HFF-Myc (cell line): ENCODE data around the gene ADCY4.

Source experiments
- DNase-seq: peaks from one replicate; pipeline ENCODE4 v3.0.0-alpha.2; 2011; ENCODE audit warnings: low read depth; ENCODE audit errors: extremely low read depth
- H3K4me3 ChIP-seq: replicated peaks from 2 replicates; pipeline ENCODE4 v1.5.1; 2011; ENCODE audit warnings: low read depth, mild to moderate bottlenecking, control low read depth, low read length
- CTCF ChIP-seq: IDR thresholded peaks from 2 replicates; pipeline ENCODE4 v1.5.1; 2012; ENCODE audit warnings: mild to moderate bottlenecking, low read depth, low read length, control low read depth; ENCODE audit errors: missing control alignments

Gene ADCY4

GRCh38 chr14:24334431-24335291 lies at the start of gene ADCY4:
Gene ADCY4 (minus strand): TSS chr14:24335071. CDS start chr14:24334652, 419 bp downstream.
- H3K4me3 ChIP-seq, result peak within 1 kb of the TSS; percentile 52
- TF ChIP-seq CTCF, result no peak
- no peak for DNase-seq

GRCh38 chr14:24384169-24384568 lies 49.3 kb upstream of the ADCY4 start:
- no peak for TF ChIP-seq CTCF
- no peak overlapping the region for H3K4me3 ChIP-seq
- no peak for DNase-seq

- no peak for TF ChIP-seq CTCF
- DNase-seq, result no peak
- H3K4me3 ChIP-seq, result no peak overlapping the region
Measured at GRCh38 chr14:24382064-24382371, 47.1 kb upstream of the ADCY4 start.

DNA sequence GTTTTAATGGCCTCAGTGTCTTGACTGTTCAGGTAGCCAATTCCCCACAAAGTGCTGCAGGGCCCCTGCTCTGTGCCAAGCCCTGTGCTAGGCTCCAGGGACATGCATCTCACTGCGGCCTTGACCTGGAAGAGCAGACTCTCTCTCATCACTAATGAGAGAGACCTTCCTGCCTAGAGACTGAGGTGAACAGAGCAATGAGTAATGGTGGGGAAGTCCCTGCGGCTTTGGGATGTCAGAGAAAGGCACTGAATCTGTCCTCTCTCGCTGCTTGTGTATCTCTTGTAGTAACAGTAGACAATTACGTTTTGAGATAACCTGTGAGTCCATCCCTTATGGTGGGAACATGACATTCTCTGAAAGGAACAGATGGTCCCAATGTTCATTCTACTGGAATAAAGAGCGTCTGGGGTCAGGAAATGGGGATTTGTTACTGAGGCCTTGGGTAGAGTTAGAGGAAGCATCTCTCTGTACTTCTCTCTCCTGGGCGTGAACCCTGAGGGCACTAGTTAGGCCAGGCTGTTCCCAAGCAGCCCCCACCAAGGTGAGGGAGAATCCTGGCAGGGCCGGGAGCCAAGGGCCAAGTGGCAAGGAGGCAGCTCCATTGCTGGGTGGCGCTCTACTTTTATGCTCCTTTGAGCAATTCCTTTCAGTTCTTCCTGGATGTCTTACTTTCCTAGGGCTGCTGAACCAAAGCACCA lies 46.6 kb upstream of the ADCY4 start:
- no peak for TF ChIP-seq CTCF
- no peak for DNase-seq
- no peak overlapping the region for H3K4me3 ChIP-seq

- no peak for TF ChIP-seq CTCF
- H3K4me3 ChIP-seq, result no peak overlapping the region
- no peak for DNase-seq
Measured at GRCh38 chr14:24379907-24380730, 45.2 kb upstream of the ADCY4 start.

DNA sequence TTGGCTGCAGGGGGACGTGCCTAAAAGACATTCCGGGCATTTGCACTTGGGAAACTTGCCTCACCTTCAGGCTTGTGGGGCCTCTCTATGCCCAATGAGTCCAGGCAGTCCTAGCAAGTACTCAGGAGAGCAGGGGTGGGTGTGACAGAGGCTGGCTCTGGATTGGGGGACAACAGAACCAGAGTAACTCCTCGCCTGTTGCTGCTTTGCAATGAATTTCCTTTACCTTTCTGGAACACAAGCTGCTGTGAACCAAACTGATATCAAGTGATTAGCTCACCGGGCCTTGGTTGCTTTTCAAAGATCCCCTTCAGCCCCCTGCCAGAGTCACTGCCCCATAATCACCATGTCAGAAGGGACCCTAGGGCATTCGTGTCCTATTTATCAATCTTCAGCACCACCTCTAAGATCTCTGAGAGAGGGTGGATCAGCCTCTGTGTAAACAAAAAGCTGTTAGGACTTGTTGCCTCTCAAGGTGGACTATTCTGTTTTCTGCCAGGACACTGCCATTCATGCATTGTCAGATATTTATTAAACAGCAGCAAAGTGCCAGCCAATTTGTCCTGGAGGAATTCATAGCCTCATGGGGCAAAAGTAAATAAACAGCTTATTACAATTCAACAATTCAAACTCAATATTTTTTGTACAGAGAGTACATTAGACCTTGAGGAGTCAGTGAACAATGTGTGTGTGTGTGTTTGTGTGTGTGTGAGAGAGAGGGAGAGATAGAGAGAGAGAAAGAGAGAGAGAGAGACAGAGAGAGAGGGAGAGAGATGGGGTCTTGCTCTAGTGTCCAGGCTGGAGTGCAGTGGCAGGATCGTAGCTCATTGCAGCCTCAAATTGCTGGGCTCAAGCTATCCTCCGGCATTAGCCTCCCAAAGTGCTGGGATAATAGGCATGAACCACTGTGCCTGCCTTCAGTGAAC lies 44.4 kb upstream of the ADCY4 start:
- no peak for TF ChIP-seq CTCF
- DNase-seq, result no peak
- H3K4me3 ChIP-seq, result no peak overlapping the region
